GM23338 (cell line): ENCODE results near the gene GTSF1L. TPM values are rescaled to one million over a fixed set of nuclear protein-coding genes. Genes with fewer than 3 reads are reported as not detected.

Experiments used
- ATAC-seq: fragments of 200-7000 bp; cut with Tn5 transposase; 3 replicates; pipeline ENCODE4 v1.9.1; 2020
- DNase-seq: peaks from one replicate; pipeline ENCODE4 v3.0.0-alpha.2; 2015; ENCODE audit warnings: low spot score
- H2AFZ ChIP-seq: fragments of 200-600 bp; sonication (generic); 2 replicates; pipeline ENCODE4 v1.8.0; 2016; ENCODE audit warnings: antibody characterized with exemption, mild to moderate bottlenecking, moderate library complexity
- H3F3A ChIP-seq: fragments of 200-600 bp; sonication (generic); replicated peaks from 2 replicates; pipeline ENCODE4 v1.8.0; 2017; ENCODE audit warnings: antibody characterized with exemption, mixed run types, low read depth
- H3K27ac ChIP-seq: fragments of 200-600 bp; sonication (generic); 2 replicates; pipeline ENCODE4 v1.6.1; 2016; ENCODE audit warnings: low read depth
- H3K27me3 ChIP-seq: fragments of 200-600 bp; sonication (generic); 2 replicates; pipeline ENCODE4 v1.8.0; 2016; ENCODE audit warnings: mild to moderate bottlenecking, mixed run types, moderate library complexity; ENCODE audit not compliant: insufficient read depth
- H3K36me3 ChIP-seq: fragments of 200-600 bp; sonication (generic); 2 replicates; pipeline ENCODE4 v1.8.0; 2016; ENCODE audit warnings: mild to moderate bottlenecking; ENCODE audit not compliant: insufficient read depth
- H3K4me1 ChIP-seq: fragments of 200-600 bp; sonication (generic); 2 replicates; pipeline ENCODE4 v1.8.0; 2016; ENCODE audit warnings: mild to moderate bottlenecking, moderate library complexity; ENCODE audit not compliant: insufficient read depth
- H3K4me2 ChIP-seq: fragments of 200-600 bp; sonication (generic); 2 replicates; pipeline ENCODE4 v1.7.1; 2017; ENCODE audit warnings: mixed run types
- H3K4me3 ChIP-seq: fragments of 200-600 bp; sonication (generic); 2 replicates; pipeline ENCODE4 v1.6.1; 2016; ENCODE audit warnings: mixed run types
- H3K79me2 ChIP-seq: fragments of 200-600 bp; sonication (generic); replicated peaks from 2 replicates; pipeline ENCODE4 v1.8.0; 2017; ENCODE audit warnings: mild to moderate bottlenecking; ENCODE audit not compliant: insufficient read depth
- H3K9me2 ChIP-seq: fragments of 200-600 bp; sonication (generic); 2 replicates; pipeline ENCODE4 v1.8.0; 2017; ENCODE audit not compliant: insufficient read depth
- H4K20me1 ChIP-seq: fragments of 200-600 bp; sonication (generic); replicated peaks from 2 replicates; pipeline ENCODE4 v1.8.0; 2017; ENCODE audit warnings: mild to moderate bottlenecking; ENCODE audit not compliant: insufficient read depth
- H3K27ac Mint-ChIP-seq: 2 replicates; pipeline ENCODE4 v1.8.0; 2020; ENCODE audit warnings: inconsistent platforms, mild to moderate bottlenecking, moderate library complexity, mixed read lengths
- H3K27me3 Mint-ChIP-seq: 3 replicates; pipeline ENCODE4 v1.8.0; 2022; ENCODE audit warnings: low read depth, mild to moderate bottlenecking, moderate library complexity, mixed read lengths, inconsistent platforms; ENCODE audit not compliant: insufficient read depth, poor library complexity
- H3K36me3 Mint-ChIP-seq: 3 replicates; pipeline ENCODE4 v1.8.0; 2021; ENCODE audit warnings: low read depth, mild to moderate bottlenecking, inconsistent platforms, moderate library complexity, mixed read lengths
- H3K4me1 Mint-ChIP-seq: 3 replicates; pipeline ENCODE4 v1.8.0; 2020; ENCODE audit warnings: mild to moderate bottlenecking, inconsistent platforms, mixed read lengths
- H3K4me3 Mint-ChIP-seq: 3 replicates; pipeline ENCODE4 v1.8.0; 2021; ENCODE audit warnings: moderate library complexity, mild to moderate bottlenecking, inconsistent platforms, mixed read lengths
- H3K9me3 Mint-ChIP-seq: 3 replicates; pipeline ENCODE4 v1.8.0; 2020; ENCODE audit warnings: moderate library complexity, mild to moderate bottlenecking, inconsistent platforms, mixed read lengths
- CREB1 ChIP-seq: fragments of 250-450 bp; sonication (Bioruptor Pico); IDR thresholded peaks from 2 replicates; pipeline ENCODE4 v1.5.0; 2020; ENCODE audit warnings: low read depth, mild to moderate bottlenecking, moderate library complexity
- ETS1 ChIP-seq: IDR thresholded peaks from 2 replicates; pipeline ENCODE4 v1.6.1; 2016; ENCODE audit warnings: antibody characterized with exemption
- EZH2 ChIP-seq: fragments of 200-600 bp; sonication (generic); IDR thresholded peaks from one replicate; pipeline ENCODE4 v1.8.0; 2017; ENCODE audit warnings: antibody characterized with exemption, mild to moderate bottlenecking, low read depth; ENCODE audit not compliant: unreplicated experiment
- EZH2phosphoT487 ChIP-seq: fragments of 200-600 bp; sonication (generic); IDR thresholded peaks from one replicate; pipeline ENCODE4 v1.8.1; 2018; ENCODE audit warnings: antibody characterized with exemption; ENCODE audit not compliant: unreplicated experiment
- JUNB ChIP-seq: IDR thresholded peaks from one replicate; pipeline ENCODE4 v1.6.1; 2016; ENCODE audit warnings: antibody characterized with exemption; ENCODE audit not compliant: unreplicated experiment
- NANOG ChIP-seq: IDR thresholded peaks from 2 replicates; pipeline ENCODE4 v1.6.1; 2016; ENCODE audit warnings: antibody characterized with exemption, borderline replicate concordance
- POLR2AphosphoS5 ChIP-seq: IDR thresholded peaks from 2 replicates; pipeline ENCODE4 v1.6.1; 2016; ENCODE audit warnings: antibody characterized with exemption, low read depth
- REST ChIP-seq: IDR thresholded peaks from one replicate; pipeline ENCODE4 v1.6.1; 2018; ENCODE audit warnings: antibody characterized with exemption; ENCODE audit not compliant: unreplicated experiment
- STAT1 ChIP-seq: IDR thresholded peaks from one replicate; pipeline ENCODE4 v1.6.1; 2016; ENCODE audit warnings: antibody characterized with exemption; ENCODE audit not compliant: unreplicated experiment
- ZNF114 ChIP-seq: fragments of 250-450 bp; sonication (Bioruptor Pico); IDR thresholded peaks from 2 replicates; pipeline ENCODE4 v1.5.0; 2020; ENCODE audit warnings: mild to moderate bottlenecking, moderate library complexity
- ZNF331 ChIP-seq: fragments of 250-450 bp; sonication (Bioruptor Pico); IDR thresholded peaks from 2 replicates; pipeline ENCODE4 v1.5.0; 2020; ENCODE audit warnings: low read depth, mild to moderate bottlenecking, moderate library complexity
- ZNF462 ChIP-seq: fragments of 250-450 bp; sonication (Bioruptor Pico); IDR thresholded peaks from 2 replicates; pipeline ENCODE4 v1.5.0; 2020; ENCODE audit warnings: mild to moderate bottlenecking, moderate library complexity
- polyA plus RNA-seq: library from polyadenylated mRNA; unstranded; fragments of >200 nt; fragmentation: Nextera tagmentation; extraction: Ambion mirVana; gene quantifications from 2 replicates; pipeline ENCODE4 v1.2.1, GENCODE V29; 2016
- total RNA-seq: library from RNA; depleted of rRNA; stranded (reverse); fragments of >200 nt; shearing (Covaris generic); gene quantifications from 2 replicates; pipeline ENCODE4 v1.2.3, GENCODE V29; 2014

The GTSF1L gene
- total and polyA plus RNA-seq, 2 experiments from 2014 or later, result not detected

GRCh38 chr20:43723186-43723585, 3.6 kb downstream of the GTSF1L start (continued):
- TF ChIP-seq ZNF331 (CRISPR knock-in tag), result no peak
- no peak for TF ChIP-seq EZH2phosphoT487
- no peak for TF ChIP-seq POLR2AphosphoS5
- no peak for TF ChIP-seq EZH2
- no peak for TF ChIP-seq NANOG
- TF ChIP-seq ZNF114, result no peak
- TF ChIP-seq CREB1 (CRISPR knock-in tag), result no peak
- TF ChIP-seq JUNB, result no peak

GRCh38 chr20:43722153-43722505, 4.7 kb downstream of the GTSF1L start:
- Mint-ChIP-seq H3K4me3 (no peak overlapping the region), H3K27me3 (peaks cover 5% of the 10 kb centered on the region), H3K27ac (no peak overlapping the region), H3K4me1 (peaks cover 7% of the 10 kb centered on the region; the same call in 1 of the 3 replicates), H3K9me3 (no peaks in the 10 kb centered on the region; the same call in 2 of the 3 replicates), H3K36me3 (peaks cover 11% of the 10 kb centered on the region)
- H3K79me2 ChIP-seq, result no peaks in the 10 kb centered on the region
- H3K4me3 ChIP-seq, result no peak overlapping the region
- H3K9me2 ChIP-seq, result no peaks in the 10 kb centered on the region
- ATAC-seq (no peak), DNase-seq (no peak)
- no peaks in the 10 kb centered on the region; the same call in 1 of the 2 replicates for H4K20me1 ChIP-seq
- no peak overlapping the region for H3K27ac ChIP-seq
- TF ChIP-seq ETS1 (no peak), NANOG (no peak), ZNF114 (no peak), ZNF462 (CRISPR knock-in tag) (no peak), STAT1 (no peak), CREB1 (CRISPR knock-in tag) (no peak), REST (no peak), JUNB (no peak), EZH2 (no peak), POLR2AphosphoS5 (no peak)
- no peaks in the 10 kb centered on the region for H3K36me3 ChIP-seq
- no peak overlapping the region for H2AFZ ChIP-seq
- no peaks in the 10 kb centered on the region for H3K27me3 ChIP-seq
- H3K4me2 ChIP-seq, result peak overlapping the region; percentile 48; the same call in 1 of the 2 replicates
- no peaks in the 10 kb centered on the region for H3F3A ChIP-seq
- H3K4me1 ChIP-seq, result no peaks in the 10 kb centered on the region; the same call in 1 of the 2 replicates
